Skin of body (tissue), 2 donors: ENCODE measurements around the gene DUS4L. TPM values are rescaled to one million over a fixed set of nuclear protein-coding genes. Genes with fewer than 3 reads are reported as not detected.
A peak's percentile ranks its signal among the peaks of the same experiment; 100 is the strongest.

Experiments
- DNase-seq: peaks from one replicate; lab custom pipeline; 2025; lab: John Stamatoyannopoulos, UW
- total RNA-seq: library from RNA; depleted of rRNA; stranded (reverse); fragments of >200 nt; gene quantifications from one replicate; pipeline ENCODE4 v1.2.3, GENCODE V29; 2014

DUS4L gene
- total RNA-seq, 1 donor from 2014 or later, result 7.4 TPM

DNA sequence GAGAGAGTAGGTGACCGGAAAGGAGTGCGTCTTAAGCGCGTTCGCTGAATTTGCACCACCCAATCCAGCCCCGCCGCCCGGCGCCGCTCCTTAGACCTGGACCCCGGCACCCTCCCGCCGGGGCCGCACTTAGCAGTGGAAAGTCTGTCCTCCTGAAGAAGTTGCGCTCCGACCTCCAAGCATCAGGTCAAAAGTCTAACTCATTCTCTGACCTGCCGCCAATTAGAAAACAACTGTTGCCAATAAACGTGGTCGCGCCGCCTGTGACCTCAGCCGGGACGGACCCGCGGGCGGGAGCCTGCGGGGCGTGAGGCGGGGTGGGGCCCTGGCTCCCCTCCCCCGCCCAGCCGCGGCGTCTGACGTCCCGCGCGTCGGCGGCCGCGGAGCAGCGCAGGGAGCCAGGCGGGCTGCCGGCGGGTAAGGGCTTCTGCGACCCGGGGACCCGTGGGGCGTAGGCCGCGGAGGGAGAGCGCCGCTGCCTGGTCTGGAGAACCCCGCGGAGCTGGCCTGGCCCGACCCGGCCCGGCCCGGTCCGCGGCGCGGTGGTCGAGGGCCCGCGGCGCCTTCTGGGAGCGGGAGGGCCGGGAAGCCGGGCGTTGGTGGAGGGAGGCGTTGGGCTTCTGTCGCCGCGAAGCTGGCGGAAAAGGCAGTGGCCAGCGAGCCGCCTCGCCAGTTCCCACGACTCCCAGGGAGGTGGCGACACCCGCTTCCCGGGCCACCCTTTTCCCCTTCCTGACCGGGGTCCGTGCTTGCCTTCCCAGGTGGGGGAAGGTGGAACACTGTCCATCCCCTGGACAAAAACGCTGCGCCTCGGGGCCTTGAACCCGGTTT lies 16.3 kb downstream of the DUS4L start, which contains the start of gene BCAP29:
Gene BCAP29, plus strand, starts transcription at position 362 of the 831 bp plus-strand sequence. CDS start 527 bp downstream, outside the sequence.
- DNase-seq, result peak; percentile 53

DNA sequence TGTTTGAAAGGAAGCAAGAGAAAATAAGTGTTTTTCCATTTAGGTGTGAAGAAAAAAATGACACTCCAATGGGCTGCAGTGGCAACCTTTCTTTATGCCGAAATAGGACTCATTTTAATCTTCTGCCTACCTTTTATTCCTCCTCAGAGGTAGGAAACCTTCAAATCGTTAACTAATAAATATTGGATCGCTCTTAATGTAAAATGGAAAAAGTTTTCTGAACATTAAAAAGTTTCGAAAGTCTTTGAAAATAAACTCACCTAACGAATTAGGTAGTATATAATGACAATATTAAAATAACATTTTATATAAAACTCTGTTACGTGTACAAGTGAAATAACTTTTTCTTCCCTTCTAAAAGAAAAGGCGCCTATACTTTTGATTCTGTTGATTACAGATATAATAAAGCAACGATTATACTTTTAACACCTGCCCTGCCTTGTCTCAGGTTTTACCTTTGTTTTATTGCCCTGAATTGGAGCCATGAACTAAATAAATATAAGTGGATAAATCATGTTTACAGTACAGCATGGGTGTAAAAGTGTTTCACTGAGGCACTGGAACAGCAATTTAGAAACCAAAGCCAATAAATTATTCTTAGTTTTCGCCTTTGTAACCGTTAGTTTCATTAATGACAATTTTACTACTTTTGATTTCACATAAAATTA lies 17.1 kb downstream of the DUS4L start:
- DNase-seq, result no peak

DNA sequence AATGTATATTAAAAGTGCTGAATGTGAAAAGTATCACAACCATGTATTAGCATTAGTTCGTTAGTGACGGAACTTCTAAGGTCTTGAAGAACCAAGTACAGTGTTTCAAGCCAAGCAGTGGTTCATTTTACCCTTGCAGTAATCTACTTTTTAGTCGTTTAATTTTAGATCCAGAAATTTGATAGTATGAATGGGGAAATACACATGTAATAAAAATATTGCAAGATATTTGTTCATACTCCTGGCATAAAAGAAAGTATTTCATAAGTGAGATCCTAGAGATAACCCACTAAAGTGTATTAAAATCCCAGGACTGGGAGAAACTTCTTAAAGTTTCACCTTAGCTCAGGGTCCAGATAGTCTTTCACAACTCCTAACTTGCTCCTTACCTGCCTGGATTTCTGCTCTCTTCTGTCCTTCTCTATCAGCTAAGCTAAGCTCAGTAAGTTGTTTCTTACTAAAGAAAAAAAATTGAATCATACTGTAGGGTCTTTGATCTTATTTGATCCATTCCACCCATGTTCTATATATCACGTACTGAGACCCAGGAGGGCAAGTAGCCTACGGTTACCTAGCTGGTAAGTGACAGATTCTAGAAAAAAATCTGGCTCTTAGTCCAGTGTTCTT lies 17.7 kb downstream of the DUS4L start:
- DNase-seq, result no peak

DNA sequence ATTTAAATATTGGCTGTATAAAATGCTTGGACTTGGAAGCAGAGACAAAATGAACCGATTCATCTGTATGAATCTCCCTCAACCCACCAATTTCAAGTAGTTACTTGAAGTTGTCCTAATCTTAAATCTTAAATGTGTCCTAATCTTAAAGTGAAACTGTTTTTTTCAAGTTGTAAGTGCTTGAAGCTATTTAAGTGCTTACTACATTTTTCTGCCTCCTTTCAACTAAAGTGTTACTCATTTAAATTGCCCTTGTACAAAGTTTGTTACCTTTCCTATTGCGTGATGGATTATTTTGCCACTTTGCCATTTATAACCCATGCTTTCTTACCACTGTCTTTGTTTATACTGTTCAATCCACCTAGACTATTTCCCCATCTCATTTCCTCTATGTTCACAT lies 19.1 kb downstream of the DUS4L start:
- DNase-seq, result no peak

DNA sequence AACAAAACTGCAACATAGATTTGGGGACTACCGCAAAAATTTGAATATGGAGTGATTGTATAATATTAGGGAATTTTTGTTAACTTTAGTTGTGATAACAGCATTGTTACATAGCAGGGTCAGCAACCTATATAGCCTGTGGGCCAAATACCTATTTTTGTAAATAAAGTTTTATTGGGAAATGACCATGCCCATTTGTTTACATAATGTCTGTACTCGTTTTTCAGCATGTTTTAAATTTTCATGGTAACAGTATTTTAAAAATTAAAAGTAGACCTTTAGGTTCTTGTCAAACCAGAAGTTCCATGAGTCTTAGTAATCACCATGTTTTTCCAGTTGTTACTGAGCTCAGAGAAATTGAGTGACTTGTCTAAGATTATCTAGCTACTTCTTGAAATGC lies 20.9 kb downstream of the DUS4L start:
- no peak for DNase-seq

DNA sequence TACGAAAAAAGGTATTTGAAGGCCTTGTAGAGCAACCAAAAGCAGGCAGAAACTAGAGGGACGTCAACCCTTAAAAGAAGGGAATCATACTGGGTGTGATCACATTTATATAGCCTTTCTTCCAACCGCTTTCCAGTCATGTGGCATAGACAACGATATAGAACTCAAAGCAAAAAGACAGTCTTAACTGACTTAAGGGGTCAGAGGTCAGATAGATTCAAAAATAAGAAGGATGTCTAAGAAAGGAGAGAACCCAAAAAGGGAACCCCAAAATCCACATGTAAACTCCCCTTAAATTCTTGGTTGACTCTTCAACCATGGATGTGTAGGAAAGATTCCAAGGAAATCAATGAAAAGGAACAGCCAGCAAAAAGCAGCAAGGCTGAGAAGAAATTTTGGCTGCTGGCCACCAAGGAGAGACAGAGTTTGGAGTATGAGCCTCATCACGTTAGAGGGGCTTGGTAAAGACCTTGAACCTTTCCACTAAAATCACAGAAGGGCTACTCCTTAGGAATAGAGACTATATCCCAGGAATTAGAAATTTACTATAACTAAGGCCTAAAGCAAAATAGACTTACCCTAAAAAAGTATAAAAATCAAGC lies 24.9 kb downstream of the DUS4L start:
- no peak for DNase-seq

DNA sequence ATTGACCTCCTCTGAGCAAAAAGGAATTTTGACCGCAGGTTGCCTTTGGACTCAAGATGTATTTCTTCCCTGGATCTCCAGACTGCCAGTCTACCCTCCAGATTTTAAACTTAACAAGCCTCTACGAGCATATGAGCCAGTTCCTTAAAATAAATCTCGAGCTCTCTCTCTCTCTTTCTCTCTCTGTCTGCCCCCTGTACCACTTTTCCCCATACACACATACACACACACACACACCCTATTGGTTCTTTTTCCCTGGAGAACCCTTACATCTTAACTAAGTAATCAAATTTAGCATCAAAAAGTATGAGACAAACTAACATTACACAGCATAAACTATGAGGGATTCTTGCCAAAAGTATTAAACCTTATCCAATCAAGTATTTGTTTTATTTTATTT lies 27.6 kb downstream of the DUS4L start:
- no peak for DNase-seq

DNA sequence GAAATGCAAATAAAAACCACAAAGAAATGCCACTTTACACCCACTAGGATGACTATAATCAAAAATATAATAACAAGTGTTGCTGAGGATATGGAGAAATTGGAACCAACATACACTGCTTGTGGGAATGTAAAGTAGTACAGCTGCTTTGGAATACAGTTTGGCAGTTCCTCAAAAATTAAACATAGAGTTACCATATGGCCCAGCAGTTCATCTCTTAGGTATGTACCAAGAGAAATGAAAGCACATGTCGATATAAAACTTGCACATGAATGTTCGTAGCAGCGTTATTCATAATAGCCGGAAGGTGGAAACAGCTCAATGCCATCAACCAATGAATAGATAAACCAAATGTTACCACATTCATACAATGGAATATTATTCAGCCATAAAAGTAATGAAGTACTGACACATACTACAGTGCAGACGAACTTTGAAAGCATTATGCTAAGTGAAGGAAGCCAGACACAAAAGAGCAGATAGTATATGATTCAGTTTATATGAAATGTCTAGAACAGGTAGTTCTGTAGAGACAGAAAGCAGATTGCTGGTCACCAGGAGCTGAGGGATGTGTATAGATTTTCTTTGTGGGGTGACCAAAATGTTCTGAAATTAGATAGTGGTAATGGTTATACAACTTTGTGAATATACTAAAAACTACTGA lies 28.7 kb downstream of the DUS4L start:
- DNase-seq, result peak; percentile 58

DNA sequence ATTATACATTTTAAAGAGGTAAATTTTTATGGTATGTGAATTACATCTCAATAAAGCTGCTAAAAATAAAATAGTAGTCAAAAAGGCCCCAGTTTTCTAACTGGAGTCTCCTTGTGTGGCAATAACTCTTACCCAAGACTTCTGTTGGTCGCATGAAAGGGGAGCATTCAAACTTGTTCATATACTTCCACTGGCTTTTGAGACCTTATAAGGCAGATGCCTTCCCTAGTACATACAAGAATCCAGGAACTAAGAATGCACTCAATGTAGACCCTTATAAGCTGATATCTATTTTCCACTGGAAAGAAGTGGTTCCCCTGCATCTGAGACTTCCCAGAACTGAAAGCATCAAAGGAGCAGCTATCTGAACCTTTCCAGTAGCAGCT lies 29.2 kb downstream of the DUS4L start:
- DNase-seq, result no peak

DNA sequence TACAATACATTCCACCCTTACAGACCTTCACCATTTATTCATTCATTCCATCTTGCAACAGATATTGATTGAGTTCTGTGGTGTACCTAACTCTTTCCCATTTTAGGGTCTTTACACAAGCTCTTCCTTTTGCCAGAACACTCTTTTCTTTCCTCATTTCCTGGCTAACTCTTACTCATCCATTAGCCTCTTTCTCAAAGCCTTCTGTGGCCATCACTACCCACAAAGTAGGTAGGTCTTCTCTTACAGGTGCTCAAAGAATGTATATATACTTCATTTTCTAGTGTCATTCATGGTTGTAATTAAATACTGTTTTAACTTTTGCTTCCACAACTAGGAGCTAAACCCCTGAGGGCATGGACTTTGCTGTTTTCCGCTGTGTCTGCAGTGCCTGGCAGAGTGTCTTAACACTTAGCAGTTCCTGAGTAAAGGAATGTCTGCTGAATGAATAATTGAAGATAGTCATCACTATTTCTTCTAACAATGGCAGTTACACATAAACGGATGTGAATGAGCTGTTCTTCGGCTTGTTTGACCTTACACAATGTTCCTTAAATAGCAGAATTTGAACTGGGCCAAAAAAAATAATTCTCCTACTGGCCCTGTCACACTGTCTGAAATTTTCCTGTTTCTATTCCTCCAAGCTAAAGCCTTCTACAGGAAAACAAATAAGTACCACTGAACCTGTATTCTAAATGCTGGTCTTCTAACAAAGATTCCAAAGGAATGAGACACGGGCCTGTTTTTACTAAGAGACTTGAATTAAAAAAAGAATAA lies 31.4 kb downstream of the DUS4L start:
- DNase-seq, result no peak

DNA sequence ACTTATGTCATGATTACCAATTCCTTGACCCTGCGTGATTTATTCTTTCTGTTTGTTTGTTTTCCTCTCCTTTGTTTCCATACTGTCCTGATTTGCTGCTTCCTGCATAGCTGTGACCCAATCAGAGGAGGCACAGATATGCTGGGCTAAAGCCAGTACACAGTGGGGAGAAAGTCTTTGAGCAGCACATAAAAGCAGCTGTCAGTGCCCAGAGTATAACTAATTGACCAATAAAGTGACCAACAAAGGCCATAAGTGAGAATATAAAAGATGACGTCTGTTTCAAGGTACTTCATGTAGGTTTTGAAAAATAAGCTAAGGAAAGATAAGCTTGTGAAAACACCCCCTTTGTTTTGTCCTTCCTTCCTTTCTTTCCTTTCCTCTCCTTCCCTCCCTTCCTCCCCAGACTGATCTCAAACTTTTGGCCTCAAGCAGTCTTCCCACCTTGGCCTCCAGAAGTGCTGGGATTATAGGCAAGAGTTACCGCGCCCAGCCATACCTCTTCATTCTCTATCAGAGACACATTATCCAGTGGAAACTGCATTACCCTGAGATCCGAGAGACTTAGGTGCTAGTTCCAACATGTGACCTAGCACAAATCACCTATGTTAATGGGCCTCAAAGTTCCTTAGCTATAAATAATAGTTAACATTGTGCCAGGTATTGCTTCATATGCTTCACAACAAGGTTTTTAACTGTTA lies 33.3 kb downstream of the DUS4L start:
- DNase-seq, result no peak

DNA sequence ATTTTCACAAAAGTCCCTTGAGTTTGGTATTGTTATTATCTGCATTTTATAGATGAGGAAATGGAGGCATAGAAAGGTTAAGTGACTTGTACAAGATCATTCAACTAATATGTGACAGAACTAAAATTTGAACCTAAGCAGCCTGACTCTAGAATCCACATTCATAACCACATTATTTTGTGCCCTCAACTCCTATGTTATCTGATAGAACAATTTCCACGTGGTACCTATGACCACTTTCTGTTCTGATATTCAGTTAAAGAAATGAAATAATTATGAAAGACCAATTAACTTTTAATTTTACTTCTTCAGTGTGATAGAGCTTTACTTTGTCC lies 33.8 kb downstream of the DUS4L start:
- no peak for DNase-seq

DNA sequence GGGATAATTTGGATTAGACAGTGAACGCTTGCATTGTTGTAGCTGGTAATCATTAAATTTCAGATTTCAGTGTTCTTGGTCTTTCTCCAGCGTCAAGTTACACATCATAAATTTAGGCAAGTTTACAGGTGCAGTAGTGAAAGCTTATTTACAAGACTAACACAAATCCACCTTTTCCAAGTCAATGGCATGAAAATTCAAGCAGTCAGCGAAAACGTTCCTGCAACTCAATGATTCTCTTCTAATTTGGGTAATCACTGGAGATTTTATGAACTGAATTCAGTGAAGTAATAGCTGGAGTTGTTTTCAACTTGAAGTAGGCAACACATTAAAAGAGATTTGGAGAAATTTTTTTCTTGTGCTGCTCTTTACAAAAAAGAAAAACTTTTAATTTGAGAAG lies 34.2 kb downstream of the DUS4L start:
- no peak for DNase-seq

DNA sequence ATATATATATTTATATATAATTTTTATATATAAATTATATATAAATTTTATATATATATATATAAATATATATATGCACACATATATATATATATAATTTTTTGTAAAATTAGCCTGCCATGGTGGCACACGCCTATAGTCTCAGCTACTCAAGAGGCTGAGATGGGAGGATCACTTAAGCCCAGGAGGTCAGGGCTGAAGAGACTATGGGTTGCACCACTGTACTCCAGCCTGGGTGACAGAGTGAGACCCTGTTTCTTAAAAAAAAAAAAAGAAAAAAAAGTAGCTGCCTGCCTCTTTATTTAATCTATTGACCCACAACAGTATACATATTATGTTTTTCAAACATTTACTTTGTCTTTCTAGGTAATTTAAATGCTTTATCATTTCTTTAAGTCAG lies 35.5 kb downstream of the DUS4L start:
- DNase-seq, result no peak

DNA sequence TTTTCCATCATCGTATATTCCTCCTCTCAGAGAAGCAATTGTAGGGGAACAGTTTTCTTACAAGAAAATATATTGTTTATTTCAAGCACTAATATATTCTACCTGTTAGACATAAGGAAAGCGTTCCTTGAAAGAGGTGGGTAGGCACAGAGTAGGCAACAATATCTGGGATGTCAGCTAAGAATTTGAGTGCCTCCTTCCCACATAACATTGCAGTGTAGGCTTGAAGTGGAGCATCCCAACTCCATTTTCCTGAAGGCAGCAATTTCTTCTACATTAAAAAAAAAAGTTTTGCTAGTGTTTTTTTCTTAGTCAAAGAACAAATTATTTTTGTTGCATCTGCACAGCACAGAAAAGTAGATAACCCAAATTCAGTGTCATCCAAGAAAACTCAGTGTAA lies 37.0 kb downstream of the DUS4L start:
- no peak for DNase-seq

DNA sequence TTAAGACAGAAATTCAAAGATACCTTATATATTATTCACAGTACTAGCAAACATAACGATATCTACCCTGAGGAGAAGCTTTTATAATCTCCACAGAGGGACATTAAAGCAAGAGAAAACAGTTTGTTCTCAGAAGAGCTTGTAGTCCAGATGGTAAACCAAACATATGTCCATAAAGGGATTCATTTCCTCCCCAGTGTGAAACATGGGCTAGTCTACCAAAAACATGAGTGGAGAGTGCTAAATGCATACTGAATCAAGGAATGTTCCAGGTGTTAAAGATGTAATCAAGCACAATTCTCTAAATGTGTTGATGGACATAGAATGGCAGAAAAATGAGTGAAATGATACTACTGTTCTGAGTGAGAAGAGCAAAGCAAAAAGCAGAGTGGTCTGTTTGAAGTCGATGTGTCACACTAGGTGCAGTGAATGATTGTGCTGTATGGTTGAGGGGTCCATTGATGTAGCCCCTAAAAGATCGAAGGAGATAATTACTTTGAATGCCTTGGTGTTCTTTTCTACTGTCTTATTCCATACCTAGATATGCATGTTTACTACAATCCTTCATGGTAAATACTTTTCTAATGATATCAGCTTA lies 41.5 kb downstream of the DUS4L start:
- DNase-seq, result no peak

DNA sequence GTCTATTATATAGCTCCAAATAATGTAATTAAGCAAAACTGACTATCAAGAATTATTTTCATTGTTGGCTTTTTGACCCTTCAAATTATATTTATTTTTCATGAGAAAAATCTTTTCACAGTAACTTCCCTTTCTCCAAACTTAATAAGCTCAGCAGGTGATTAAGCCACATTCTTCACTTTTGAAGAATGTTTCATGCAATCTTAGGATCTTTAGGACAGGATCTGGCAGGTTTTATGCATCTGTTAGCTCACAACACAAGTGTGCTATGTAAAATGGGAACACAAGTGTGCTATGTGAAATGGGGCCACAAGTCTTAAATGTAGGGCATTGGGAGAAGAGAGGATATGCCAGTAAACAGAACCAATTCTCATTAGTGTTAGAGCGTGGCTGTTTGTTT lies 42.5 kb downstream of the DUS4L start:
- DNase-seq, result no peak

DNA sequence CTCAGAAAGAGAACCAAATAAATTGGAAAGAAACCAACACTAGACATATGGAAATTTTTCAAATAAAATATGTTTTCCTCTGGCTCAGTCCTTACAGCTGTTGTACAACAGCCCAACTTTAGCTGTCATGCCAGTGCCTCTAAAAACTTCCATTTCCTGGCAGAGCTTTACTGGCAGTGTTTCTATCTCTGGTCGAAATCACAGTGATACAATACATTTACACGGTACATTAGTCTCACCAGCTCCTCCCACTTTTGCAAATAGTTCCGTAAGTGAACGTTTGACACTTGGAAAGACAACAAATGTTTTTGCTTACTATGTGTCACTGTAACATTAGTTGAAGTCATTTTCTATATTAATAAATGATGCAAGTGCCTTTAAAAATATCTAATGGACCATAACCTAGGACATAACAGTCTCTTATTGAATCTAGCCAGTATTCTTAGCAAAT lies 46.1 kb downstream of the DUS4L start:
- DNase-seq, result peak; percentile 88

DNA sequence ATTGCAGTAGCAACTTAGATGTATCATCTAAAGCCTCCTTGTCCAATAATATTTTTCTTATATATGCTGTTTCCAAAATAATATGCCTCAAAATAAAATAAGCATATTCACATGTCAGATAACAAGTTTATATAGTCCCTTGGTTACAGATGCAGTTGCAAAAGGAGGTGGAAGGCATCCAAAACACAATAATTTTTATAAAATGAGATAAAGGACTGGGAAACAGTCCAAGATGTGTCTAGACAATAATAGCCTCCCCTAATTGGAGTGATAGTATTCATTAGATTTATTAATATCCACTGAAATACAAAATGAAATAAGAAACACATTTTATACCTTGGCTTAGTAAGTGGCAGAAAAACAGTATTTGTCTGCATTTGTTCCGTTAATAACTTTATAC lies 46.6 kb downstream of the DUS4L start:
- peak; percentile 51 for DNase-seq

DNA sequence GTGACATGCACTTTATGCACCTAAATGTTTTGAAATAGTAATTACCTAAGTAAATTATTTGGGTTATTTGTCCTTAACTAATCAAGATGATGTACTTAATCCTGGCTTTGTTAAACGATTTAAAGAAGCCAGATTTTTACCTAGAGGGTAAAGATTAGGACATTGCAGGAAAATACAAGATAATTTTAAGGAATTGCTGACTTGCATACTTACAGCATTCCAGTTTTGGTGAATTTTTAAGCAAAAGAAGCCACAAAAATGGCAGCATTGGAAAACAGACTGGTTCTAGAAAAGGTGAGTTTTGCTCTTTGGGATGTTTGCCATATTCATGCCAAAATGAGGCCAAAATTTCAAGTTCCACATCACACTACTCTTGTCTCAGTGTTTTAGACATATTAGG lies 49.7 kb downstream of the DUS4L start:
- DNase-seq, result no peak
